ENCODE results near the gene OTUB1.
A peak's percentile ranks its signal among the peaks of the same experiment; 100 is the strongest.
"Not testable (repeated sequence)": the region's sequence is repeated elsewhere in the genome, so short reads cannot be mapped to it uniquely, and the experiment has no call there.

Gene OTUB1

DNA sequence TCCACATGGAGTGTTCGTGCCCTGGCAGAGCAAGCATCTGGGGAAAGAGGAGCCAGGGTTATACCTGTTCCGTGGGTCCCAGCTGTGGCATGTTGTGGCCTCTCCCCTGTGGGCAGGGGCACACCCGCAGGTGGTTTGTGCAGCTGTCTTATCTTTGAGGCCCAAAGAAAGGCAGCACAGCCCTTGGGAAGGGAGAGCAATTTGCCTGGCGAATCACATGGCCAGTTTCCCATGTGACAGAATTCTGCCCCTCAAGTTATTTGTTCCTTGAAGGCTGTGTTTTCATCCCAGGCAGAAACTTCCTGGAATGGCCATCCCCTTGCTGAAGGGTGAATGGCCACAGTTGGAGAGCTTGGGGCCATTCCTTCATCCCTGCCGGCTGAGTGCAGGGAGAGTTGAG is 28.2 kb upstream of the OTUB1 start:
- H3K27me3 ChIP-seq (ENCODE audit: insufficient read depth, low read length), result no peaks in the 10 kb centered on the region
- H3K36me3 ChIP-seq (ENCODE audit: insufficient read depth, low read length), result peaks cover 41% of the 10 kb centered on the region
- no peaks in the 10 kb centered on the region for H3K4me1 ChIP-seq (ENCODE audit: insufficient read depth, low read length)
- H3K9me3 ChIP-seq (ENCODE audit: low read length), result no peaks in the 10 kb centered on the region
- H2AFZ ChIP-seq (ENCODE audit: low read depth, low read length), result no peak overlapping the region
- H3K4me3 ChIP-seq (ENCODE audit: low read length), result no peak overlapping the region

DNA sequence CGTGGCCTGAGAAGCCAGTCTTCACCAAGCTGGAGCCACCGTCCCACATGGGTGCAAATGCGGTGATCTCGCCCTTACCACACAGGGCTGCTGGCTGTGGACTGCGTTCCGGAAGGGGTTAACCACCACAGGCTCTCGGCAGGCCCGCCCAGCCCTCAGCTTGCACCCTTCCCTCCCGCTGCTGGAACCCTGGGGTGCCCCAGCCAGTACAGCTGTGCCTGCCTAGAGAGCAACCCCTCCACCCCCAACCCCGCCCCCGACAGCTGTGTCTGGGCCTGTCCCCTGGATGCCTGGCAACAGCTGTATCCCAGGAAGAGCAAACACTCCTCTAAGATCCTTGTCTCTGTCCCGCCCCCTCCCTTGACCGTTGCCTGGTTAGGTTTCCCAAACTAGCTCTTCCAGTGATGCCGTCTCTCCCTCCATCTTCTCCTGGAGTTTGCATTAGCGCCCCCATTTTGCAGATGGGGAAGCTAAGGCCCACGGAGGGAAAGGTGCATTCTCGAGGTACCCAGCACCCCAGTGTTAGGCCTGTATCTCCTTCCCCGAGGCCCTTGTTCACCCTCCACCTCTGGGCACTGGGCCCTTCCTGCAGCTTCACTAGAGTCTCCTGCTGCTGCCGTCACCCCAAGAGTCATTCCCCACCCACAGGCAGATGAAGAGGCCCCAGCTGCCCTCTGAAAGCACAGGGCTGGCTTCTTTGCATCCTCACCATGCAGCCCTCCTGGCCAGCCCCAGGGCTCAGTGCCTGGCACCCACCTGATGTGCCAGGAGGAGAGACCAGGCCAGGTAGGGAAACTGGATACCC is 24.4 kb upstream of the OTUB1 start:
- Histone ChIP-seq H3K27me3 (ENCODE audit: insufficient read depth, low read length) (no peaks in the 10 kb centered on the region), H2AFZ (ENCODE audit: low read depth, low read length) (no peak overlapping the region), H3K9me3 (ENCODE audit: low read length) (no peaks in the 10 kb centered on the region), H3K36me3 (ENCODE audit: insufficient read depth, low read length) (peaks cover 6% of the 10 kb centered on the region), H3K4me1 (ENCODE audit: insufficient read depth, low read length) (peaks cover 8% of the 10 kb centered on the region), H3K4me3 (ENCODE audit: low read length) (no peak overlapping the region)

DNA sequence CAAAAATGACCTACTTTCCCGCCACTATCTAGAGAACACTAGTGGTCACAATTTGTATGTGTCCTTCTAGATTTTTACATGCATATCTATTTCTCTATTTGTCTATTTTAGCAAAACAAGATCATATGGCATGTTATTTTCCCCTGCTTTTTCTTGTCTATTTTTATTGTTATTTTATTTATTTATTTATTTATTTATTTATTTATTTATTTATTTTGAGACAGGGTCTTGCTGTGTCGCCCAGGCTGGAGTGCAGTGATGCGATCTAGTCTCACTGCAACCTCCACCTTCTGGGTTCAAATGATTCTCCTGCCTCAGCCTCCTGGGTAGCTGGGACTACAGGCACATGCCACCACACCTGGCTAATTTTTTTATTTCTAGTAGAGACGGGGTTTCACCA is 22.3 kb upstream of the OTUB1 start:
- not testable (repeated sequence) for H3K4me1 ChIP-seq (ENCODE audit: insufficient read depth, low read length); H2AFZ ChIP-seq (ENCODE audit: low read depth, low read length); H3K27me3 ChIP-seq (ENCODE audit: insufficient read depth, low read length); H3K36me3 ChIP-seq (ENCODE audit: insufficient read depth, low read length); H3K4me3 ChIP-seq (ENCODE audit: low read length); H3K9me3 ChIP-seq (ENCODE audit: low read length)

DNA sequence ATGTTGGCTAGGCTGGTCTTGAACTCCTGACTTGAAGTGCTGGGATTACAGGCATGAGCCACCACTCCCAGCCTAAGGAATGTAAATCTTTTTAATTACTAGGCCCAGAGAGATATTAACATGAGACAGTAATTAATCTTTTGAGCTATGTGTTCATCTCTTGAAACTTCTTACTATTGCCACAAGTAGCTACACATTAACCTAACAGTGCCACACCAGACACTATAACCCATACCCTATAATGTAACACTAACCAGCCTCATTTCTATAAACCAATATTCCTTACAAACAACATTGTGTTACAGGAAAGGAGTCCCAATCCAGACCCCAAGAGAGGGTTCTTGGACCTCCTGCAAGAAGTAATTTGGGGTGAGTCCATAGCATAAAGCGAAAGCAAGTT is 19.8 kb upstream of the OTUB1 start:
- no peaks in the 10 kb centered on the region for H3K36me3 ChIP-seq (ENCODE audit: insufficient read depth, low read length)
- no peaks in the 10 kb centered on the region for H3K9me3 ChIP-seq (ENCODE audit: low read length)
- peaks cover 8% of the 10 kb centered on the region for H3K4me1 ChIP-seq (ENCODE audit: insufficient read depth, low read length)
- H3K4me3 ChIP-seq (ENCODE audit: low read length), result no peak overlapping the region
- H3K27me3 ChIP-seq (ENCODE audit: insufficient read depth, low read length), result no peaks in the 10 kb centered on the region
- no peak overlapping the region for H2AFZ ChIP-seq (ENCODE audit: low read depth, low read length)

DNA sequence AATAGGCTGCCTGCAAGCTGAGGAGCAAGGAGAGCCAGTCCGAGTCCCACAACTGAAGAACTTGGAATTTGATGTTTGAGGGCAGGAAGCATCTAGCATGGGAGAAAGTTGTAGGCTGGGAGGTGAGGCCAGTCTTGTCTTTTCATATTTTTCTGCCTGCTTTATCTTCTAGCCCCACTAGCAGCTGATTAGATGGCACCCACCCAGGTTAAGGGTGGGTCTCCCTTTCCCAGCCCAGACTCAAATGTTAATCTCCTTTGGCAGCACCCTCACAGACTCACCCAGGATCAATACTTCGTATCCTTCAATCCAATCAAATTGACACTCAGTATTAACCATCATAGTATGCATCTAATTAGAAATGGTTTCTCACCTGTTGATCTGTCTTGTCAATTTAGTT is 16.8 kb upstream of the OTUB1 start:
- Histone ChIP-seq H3K4me3 (ENCODE audit: low read length) (no peak overlapping the region), H3K36me3 (ENCODE audit: insufficient read depth, low read length) (no peaks in the 10 kb centered on the region), H3K4me1 (ENCODE audit: insufficient read depth, low read length) (peaks cover 8% of the 10 kb centered on the region), H2AFZ (ENCODE audit: low read depth, low read length) (no peak overlapping the region), H3K9me3 (ENCODE audit: low read length) (no peaks in the 10 kb centered on the region), H3K27me3 (ENCODE audit: insufficient read depth, low read length) (no peaks in the 10 kb centered on the region)

DNA sequence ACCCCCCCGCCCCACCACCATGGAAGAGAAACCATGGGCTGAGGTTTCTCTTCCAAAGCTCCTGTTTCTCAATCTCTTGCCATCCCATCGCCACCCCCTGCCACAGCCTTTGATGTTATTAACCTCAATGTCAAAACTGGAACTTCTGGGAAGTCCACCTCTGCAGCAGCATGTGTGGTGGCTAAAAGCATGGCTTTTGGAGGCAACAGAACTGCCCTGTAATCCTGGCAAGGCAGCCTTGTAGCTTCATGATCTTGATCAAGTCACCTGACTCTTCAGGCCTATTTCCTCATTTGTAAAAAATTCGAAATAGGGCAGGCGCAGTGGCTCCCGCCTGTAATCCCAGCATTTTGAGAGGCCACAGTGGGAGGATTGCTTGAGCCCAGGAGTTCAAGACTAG is 15.3 kb upstream of the OTUB1 start:
- Histone ChIP-seq H3K9me3 (ENCODE audit: low read length) (no peaks in the 10 kb centered on the region), H3K27me3 (ENCODE audit: insufficient read depth, low read length) (no peaks in the 10 kb centered on the region), H2AFZ (ENCODE audit: low read depth, low read length) (no peak overlapping the region), H3K4me3 (ENCODE audit: low read length) (no peak overlapping the region), H3K36me3 (ENCODE audit: insufficient read depth, low read length) (no peaks in the 10 kb centered on the region), H3K4me1 (ENCODE audit: insufficient read depth, low read length) (peaks cover 3% of the 10 kb centered on the region)

DNA sequence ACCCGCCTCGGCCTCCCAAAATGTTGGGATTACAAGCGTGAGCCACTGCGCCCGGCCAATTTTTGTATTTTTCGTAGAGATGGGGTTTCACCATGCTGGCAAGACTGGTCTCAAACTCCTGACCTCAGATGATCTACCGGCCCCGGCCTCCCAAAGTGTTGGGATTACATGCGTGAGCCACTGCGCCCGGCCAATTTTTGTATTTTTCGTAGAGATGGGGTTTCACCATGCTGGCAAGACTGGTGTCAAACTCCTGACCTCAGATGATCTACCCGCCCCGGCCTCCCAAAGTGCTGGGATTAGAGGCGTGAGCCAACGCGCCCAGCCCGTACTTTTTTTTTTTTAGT is 12.4 kb upstream of the OTUB1 start:
- H3K36me3 ChIP-seq (ENCODE audit: insufficient read depth, low read length); H3K9me3 ChIP-seq (ENCODE audit: low read length); H3K27me3 ChIP-seq (ENCODE audit: insufficient read depth, low read length); H2AFZ ChIP-seq (ENCODE audit: low read depth, low read length); H3K4me3 ChIP-seq (ENCODE audit: low read length): not testable (repeated sequence)
- H3K4me1 ChIP-seq (ENCODE audit: insufficient read depth, low read length), result peaks cover 19% of the 10 kb centered on the region

DNA sequence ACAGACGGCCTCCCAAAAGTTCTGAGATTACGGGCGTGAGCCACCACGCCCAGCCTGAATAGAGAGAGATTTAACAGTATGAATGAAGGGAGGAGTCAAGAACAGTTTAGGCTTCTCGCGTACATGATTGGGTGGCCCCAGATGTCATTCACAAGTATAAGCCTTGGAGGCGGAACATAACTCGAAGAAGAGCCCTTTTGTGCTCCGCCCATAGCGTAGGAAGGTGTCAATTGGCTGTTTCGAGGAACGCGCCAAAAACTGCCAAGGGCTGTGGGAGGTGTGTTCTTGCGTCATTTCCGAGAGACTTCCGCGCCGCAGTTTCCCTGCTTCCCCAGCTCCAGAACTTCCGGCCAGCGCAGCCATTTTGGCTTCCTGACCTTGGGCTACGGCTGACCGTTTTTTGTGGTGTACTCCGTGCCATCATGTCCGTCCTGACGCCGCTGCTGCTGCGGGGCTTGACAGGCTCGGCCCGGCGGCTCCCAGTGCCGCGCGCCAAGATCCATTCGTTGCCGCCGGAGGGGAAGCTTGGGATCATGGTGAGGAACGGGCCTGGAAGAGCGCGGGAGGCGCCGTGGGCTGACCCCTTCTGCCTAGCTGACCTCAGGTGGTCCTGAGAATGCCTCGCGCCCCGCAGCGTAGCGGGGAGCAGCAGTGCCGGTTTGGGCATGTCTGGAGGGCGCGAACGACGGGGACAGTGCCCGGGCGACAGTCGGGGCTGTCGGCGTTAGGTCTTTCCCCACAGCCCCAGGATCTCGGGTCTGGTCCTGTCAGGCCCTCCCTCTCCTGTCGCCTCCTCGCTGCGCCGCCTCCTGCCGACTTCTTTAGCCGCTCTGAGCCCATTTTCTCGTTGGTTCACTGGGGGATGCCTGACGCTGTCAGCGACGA is 11.7 kb upstream of the OTUB1 start, which contains the start of gene COX8A:
Gene COX8A, plus strand, starts transcription at position 362 of the 885 bp plus-strand sequence. Its CDS starts 61 bp downstream, at position 423.
- Histone ChIP-seq H3K4me1 (ENCODE audit: insufficient read depth, low read length) (peaks cover 19% of the 10 kb centered on the region), H3K36me3 (ENCODE audit: insufficient read depth, low read length) (no peaks in the 10 kb centered on the region), H3K9me3 (ENCODE audit: low read length) (no peaks in the 10 kb centered on the region), H3K4me3 (ENCODE audit: low read length) (peak within 1 kb of the TSS; percentile 84), H2AFZ (ENCODE audit: low read depth, low read length) (no peak within 1 kb of the TSS), H3K27me3 (ENCODE audit: insufficient read depth, low read length) (no peaks in the 10 kb centered on the region)

DNA sequence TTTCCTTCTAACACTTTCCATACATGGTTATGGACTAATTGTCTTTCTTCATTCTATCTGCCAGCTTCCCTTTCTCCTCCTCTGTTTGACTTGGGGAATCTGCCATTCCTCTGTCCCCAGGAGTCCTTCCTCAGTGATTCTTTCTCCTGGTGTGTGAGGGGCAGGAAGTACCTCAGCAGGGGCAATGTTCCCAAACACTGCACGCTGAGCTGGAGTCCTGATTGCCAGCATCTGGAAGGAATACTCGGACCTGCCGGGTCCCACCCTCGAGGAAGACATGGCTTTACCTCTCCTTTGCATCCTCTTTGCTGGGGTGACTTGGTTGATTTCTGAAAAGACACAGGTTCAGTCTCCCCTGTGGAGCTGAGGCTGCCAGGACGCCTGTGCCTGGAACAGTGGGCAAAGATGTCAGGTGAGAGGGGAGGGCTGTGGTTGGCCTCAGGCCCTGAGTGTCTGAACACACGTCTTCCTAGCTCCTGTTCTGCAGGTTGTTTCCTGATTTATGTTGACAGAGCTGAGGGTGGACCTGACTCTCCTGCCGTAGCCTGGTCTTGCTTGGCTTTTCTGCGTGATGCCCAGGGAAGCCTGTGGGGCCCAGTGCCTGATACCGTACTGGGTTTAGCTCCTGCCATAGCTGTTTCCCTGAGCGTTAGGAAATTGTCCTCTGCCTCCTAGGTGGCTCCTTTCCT is 7.5 kb upstream of the OTUB1 start:
- Histone ChIP-seq H3K4me1 (ENCODE audit: insufficient read depth, low read length) (peaks cover 19% of the 10 kb centered on the region), H3K4me3 (ENCODE audit: low read length) (no peak overlapping the region), H3K36me3 (ENCODE audit: insufficient read depth, low read length) (peaks cover 1% of the 10 kb centered on the region), H3K27me3 (ENCODE audit: insufficient read depth, low read length) (no peaks in the 10 kb centered on the region), H2AFZ (ENCODE audit: low read depth, low read length) (no peak overlapping the region), H3K9me3 (ENCODE audit: low read length) (no peaks in the 10 kb centered on the region)

DNA sequence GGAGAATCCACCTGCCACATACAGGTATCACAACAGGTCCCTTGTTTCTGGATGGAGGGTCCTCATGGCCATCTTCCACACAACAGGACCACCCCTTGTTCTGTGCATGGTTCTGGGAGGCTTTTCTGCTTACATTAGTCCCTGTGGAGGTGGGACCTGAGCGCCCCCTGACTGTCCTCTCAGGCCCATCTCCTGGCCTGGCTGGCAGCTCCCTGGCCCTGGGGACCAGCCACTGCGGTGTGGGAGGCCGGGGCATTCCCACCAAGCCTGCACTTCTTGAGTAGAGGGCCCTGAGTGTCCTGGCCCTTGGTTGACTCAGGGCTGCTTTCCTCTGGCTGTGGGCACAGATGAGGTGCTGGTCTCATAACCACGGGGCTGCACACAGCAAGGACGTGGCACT is 6.8 kb upstream of the OTUB1 start:
- Histone ChIP-seq H3K36me3 (ENCODE audit: insufficient read depth, low read length) (peaks cover 1% of the 10 kb centered on the region), H2AFZ (ENCODE audit: low read depth, low read length) (no peak overlapping the region), H3K27me3 (ENCODE audit: insufficient read depth, low read length) (no peaks in the 10 kb centered on the region), H3K4me1 (ENCODE audit: insufficient read depth, low read length) (peaks cover 19% of the 10 kb centered on the region), H3K4me3 (ENCODE audit: low read length) (no peak overlapping the region), H3K9me3 (ENCODE audit: low read length) (no peaks in the 10 kb centered on the region)

DNA sequence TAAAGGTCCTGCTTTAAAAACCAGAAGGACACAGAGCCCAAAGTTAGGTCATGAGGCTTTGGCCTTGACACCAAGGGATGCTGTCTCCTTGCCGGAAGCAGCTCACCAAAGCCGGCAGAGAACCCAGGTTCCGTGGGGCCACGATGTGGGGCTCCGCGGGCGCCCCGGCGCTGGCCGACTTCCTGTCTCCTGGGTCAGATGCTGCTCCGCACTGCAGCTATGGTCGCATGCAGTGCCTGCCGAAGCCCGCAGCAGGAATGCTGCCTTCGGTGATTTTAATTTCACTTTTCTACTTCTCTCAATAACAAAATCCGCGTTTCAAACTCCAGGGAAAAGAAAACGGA is 454 bp upstream of the OTUB1 start:
- peaks cover 21% of the 10 kb centered on the region for H3K4me1 ChIP-seq (ENCODE audit: insufficient read depth, low read length)
- no peak overlapping the region for H2AFZ ChIP-seq (ENCODE audit: low read depth, low read length)
- H3K4me3 ChIP-seq (ENCODE audit: low read length), result peak overlapping the region; percentile 88
- no peaks in the 10 kb centered on the region for H3K27me3 ChIP-seq (ENCODE audit: insufficient read depth, low read length)
- no peaks in the 10 kb centered on the region for H3K9me3 ChIP-seq (ENCODE audit: low read length)
- peaks cover 25% of the 10 kb centered on the region for H3K36me3 ChIP-seq (ENCODE audit: insufficient read depth, low read length)

DNA sequence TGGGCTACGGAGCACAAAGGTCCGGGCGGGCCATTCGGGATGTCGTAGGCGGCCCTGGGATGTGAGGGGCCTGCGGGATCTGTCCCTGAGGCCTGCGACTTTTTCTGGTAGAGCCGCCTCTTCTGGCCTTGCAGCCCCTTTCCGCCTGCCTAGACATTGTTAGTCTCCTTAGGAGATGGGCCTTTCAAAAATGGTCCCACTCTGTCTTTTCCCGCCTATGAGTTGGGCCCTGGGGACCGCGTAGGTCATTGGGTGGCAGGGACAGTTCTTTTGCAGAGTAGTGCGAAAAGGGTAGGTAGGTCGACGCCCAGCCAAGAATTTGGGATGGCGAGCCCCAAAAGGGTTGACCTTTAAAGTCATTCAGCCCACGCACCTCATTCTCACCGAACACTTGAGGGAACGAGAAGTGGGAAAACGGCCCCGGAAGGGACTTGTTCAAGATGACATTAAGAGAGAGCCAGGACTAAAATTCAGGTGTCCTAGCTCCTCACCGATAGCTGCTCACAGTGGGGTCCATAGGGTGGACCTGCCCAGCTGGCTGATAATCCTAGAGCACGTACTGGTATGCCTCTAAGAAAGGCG is 785 bp downstream of the OTUB1 start:
- Histone ChIP-seq H3K27me3 (ENCODE audit: insufficient read depth, low read length) (no peaks in the 10 kb centered on the region), H3K36me3 (ENCODE audit: insufficient read depth, low read length) (peaks cover 30% of the 10 kb centered on the region), H2AFZ (ENCODE audit: low read depth, low read length) (peak overlapping the region; percentile 5), H3K4me1 (ENCODE audit: insufficient read depth, low read length) (peaks cover 21% of the 10 kb centered on the region), H3K4me3 (ENCODE audit: low read length) (peak overlapping the region; percentile 88), H3K9me3 (ENCODE audit: low read length) (no peaks in the 10 kb centered on the region)

DNA sequence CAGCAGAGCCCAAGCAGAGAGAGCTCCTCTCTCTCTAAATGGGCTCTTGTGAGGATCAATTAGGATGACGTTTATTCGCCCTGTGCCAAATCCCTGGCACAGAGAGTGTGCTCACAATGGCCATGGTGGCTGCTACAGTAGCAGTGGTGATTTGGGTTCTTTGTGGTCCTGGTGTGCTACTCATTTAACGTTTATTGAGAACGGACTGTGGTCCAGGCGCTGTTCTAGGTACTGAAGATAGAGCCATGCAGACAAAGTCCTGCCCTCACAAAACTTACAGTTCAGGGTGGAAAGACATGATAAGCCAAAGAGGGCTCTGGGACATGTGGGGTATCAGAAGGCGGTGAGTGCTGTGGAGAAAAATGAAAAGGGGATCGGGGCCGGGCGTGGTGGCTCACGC is 5.3 kb downstream of the OTUB1 start:
- Histone ChIP-seq H2AFZ (ENCODE audit: low read depth, low read length) (no peak overlapping the region), H3K27me3 (ENCODE audit: insufficient read depth, low read length) (no peaks in the 10 kb centered on the region), H3K9me3 (ENCODE audit: low read length) (no peaks in the 10 kb centered on the region), H3K4me3 (ENCODE audit: low read length) (no peak overlapping the region), H3K4me1 (ENCODE audit: insufficient read depth, low read length) (peaks cover 12% of the 10 kb centered on the region), H3K36me3 (ENCODE audit: insufficient read depth, low read length) (peaks cover 59% of the 10 kb centered on the region)

Data from neuron (in vitro differentiated cells).